Measurements from ENCODE around the gene ACACB. TPM values are rescaled to one million over a fixed set of nuclear protein-coding genes. Genes with fewer than 3 reads are reported as not detected.

The ACACB gene
- total and polyA plus RNA-seq, 7 donors, result 5.3 to 295 (median 116) TPM

GRCh38 chr12:109124878-109125648 lies 8.7 kb downstream of the ACACB start:
- TF ChIP-seq EP300 (IDR thresholded peaks at IDR 0.05) (peak in 1 of 4 donors; percentile 24), POLR2AphosphoS5 (IDR thresholded peaks at IDR 0.05) (peak in 3 of 4 donors; percentile 48 to 58 (median 51))
- TF ChIP-seq, protein P1, sequence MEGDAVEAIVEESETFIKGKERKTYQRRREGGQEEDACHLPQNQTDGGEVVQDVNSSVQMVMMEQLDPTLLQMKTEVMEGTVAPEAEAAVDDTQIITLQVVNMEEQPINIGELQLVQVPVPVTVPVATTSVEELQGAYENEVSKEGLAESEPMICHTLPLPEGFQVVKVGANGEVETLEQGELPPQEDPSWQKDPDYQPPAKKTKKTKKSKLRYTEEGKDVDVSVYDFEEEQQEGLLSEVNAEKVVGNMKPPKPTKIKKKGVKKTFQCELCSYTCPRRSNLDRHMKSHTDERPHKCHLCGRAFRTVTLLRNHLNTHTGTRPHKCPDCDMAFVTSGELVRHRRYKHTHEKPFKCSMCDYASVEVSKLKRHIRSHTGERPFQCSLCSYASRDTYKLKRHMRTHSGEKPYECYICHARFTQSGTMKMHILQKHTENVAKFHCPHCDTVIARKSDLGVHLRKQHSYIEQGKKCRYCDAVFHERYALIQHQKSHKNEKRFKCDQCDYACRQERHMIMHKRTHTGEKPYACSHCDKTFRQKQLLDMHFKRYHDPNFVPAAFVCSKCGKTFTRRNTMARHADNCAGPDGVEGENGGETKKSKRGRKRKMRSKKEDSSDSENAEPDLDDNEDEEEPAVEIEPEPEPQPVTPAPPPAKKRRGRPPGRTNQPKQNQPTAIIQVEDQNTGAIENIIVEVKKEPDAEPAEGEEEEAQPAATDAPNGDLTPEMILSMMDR (IDR thresholded peaks at IDR 0.05), result no peak
- Histone ChIP-seq H3K4me3 (no peak overlapping the region), H3K27me3 (no peaks in the 10 kb centered on the region), H3K27ac (peak overlapping the region in 3 of 4 donors; percentile 77 to 83 (median 83)), H3K36me3 (no peaks in the 10 kb centered on the region), H3K4me1 (peaks cover 0 to 39% (median 30%) of the 10 kb centered on the region in 4 donors), H3K9me3 (no peaks in the 10 kb centered on the region)
- 78 to 85% methylated on average over 12 of the region's 12 CpGs for WGBS, 2 donors
- peak; percentile 51 for DNase-seq
- intact Hi-C loops (cut with DNase I), result no loop called here

GRCh38 chr12:109125791-109126190 lies 9.4 kb downstream of the ACACB start:
- H3K4me3 ChIP-seq, result no peak overlapping the region
- 34 to 73% methylated on average over 7 of the region's 7 CpGs for WGBS, 2 donors
- H3K4me1 ChIP-seq, result peaks cover 0 to 45% (median 35%) of the 10 kb centered on the region in 4 donors
- peak overlapping the region in 3 of 4 donors; percentile 77 to 83 (median 83) for H3K27ac ChIP-seq
- H3K27me3 ChIP-seq, result no peaks in the 10 kb centered on the region
- peak; percentile 52 for DNase-seq
- H3K36me3 ChIP-seq, result no peaks in the 10 kb centered on the region
- H3K9me3 ChIP-seq, result no peaks in the 10 kb centered on the region
- no peak for TF ChIP-seq POLR2AphosphoS5 (IDR thresholded peaks at IDR 0.05)
- TF ChIP-seq, protein P1 (IDR thresholded peaks at IDR 0.05), result no peak
- no peak for TF ChIP-seq EP300 (IDR thresholded peaks at IDR 0.05)
- intact Hi-C loops (cut with DNase I), result no loop called here

DNA sequence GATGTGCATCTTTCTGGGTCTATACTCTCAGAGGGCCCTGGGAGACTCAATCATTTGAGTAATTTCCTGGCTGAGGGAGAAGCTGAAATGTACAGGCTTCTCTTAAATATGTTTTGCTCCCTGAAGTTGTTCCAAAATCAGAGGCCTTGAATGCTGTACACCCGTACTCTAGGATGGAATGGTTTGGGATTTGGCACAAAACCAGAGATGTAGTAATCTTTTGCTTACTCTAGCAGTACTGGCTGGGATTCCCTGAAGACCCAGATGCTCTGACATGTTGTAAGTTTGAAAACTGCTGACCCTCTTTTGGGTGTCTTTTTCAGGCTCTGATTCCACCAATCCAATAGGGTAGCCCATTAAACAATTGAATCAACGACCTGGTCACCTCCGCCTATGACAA lies 10.4 kb downstream of the ACACB start:
- no peaks in the 10 kb centered on the region for H3K36me3 ChIP-seq
- H3K27me3 ChIP-seq, result no peaks in the 10 kb centered on the region
- peaks cover 0 to 55% (median 45%) of the 10 kb centered on the region in 4 donors for H3K4me1 ChIP-seq
- H3K9me3 ChIP-seq, result no peaks in the 10 kb centered on the region
- no peak overlapping the region for H3K4me3 ChIP-seq
- WGBS, 2 donors, result 83 to 85% methylated on average over 3 of the region's 3 CpGs
- TF ChIP-seq POLR2AphosphoS5 (IDR thresholded peaks at IDR 0.05) (peak in 2 of 4 donors; percentile 9 to 14), EP300 (IDR thresholded peaks at IDR 0.05) (no peak)
- intact Hi-C loops (cut with DNase I), result no loop called here
- peak; percentile 57 for DNase-seq
- H3K27ac ChIP-seq, result peak overlapping the region; percentile 50 to 83 (median 80)

- Histone ChIP-seq H3K4me1 (peaks cover 0 to 64% (median 52%) of the 10 kb centered on the region in 4 donors), H3K36me3 (no peaks in the 10 kb centered on the region), H3K27ac (peak overlapping the region in 3 of 4 donors; percentile 50 to 83 (median 83)), H3K4me3 (no peak overlapping the region), H3K9me3 (no peaks in the 10 kb centered on the region), H3K27me3 (no peaks in the 10 kb centered on the region)
- TF ChIP-seq POLR2AphosphoS5 (IDR thresholded peaks at IDR 0.05) (no peak), POLR2A (IDR thresholded peaks at IDR 0.05) (no peak), EP300 (IDR thresholded peaks at IDR 0.05) (no peak)
- TF ChIP-seq, protein P1 (IDR thresholded peaks at IDR 0.05), result no peak
- DNase-seq, result peak; percentile 46
- WGBS, 2 donors, result 90 to 93% methylated on average over 13 of the region's 13 CpGs
- intact Hi-C loops (cut with DNase I), result no loop called here
These were observed 11.3 kb downstream of the ACACB start for GRCh38 chr12:109127533-109128242.
